ENCODE results near the gene GBGT1.

- TF ChIP-seq CTCF (IDR thresholded peaks at IDR 0.05; ENCODE audit: borderline replicate concordance, extremely low read depth, low read length, poor library complexity, severe bottlenecking) = no peak
- TF ChIP-seq EZH2 (IDR thresholded peaks at IDR 0.05; ENCODE audit: borderline replicate concordance, low read depth, low read length, severe bottlenecking) = no peak
Measured at GRCh38 chr9:133129001-133129795, 34.5 kb downstream of the GBGT1 start.

All from DND-41 (cell line).